ENCODE results near the gene ENO1. TPM values are rescaled to one million over a fixed set of nuclear protein-coding genes. Genes with fewer than 3 reads are reported as not detected.
A peak's percentile ranks its signal among the peaks of the same experiment; 100 is the strongest.

The ENO1 gene
- total and polyA plus RNA-seq, 2 of the 8 experiments (the other 6 are each of a cell fraction or from before 2014, with no cell fraction given): 1,763 to 2,117 TPM

GRCh38 chr1:8863138-8863537, 15.3 kb downstream of the ENO1 start:
- H2BK20ac ChIP-seq (ENCODE audit: low read length): no peak overlapping the region
- H4K5ac ChIP-seq (ENCODE audit: insufficient read length, low read depth, low read length): no peak overlapping the region
- H4K8ac ChIP-seq (ENCODE audit: extremely low read depth, insufficient read depth, low read length): no peak overlapping the region
- H2BK12ac ChIP-seq (ENCODE audit: low read depth, low read length): no peak overlapping the region
- CTCF ChIA-PET (ENCODE audit: partially characterized antibody): interaction anchor here (0.5 to 8.9 kb wide), 15 partner anchors 10 to 263 kb away, joined by 3 to 128 read pairs (median 6); partner anchors contain the start of gene ENO1
- H2AK5ac ChIP-seq (ENCODE audit: low read depth, low read length): no peak overlapping the region
- no peak overlapping the region for H3K4me2 ChIP-seq (ENCODE audit: insufficient read depth in 1 of 2, low read depth in 2 of 2, low read length in 2 of 2)
- H3K36me3 ChIP-seq (ENCODE audit: control insufficient read depth in 2 of 4, insufficient read depth in 4 of 4, low read length in 3 of 4): peaks cover 71 to 98% (median 90%) of the 10 kb centered on the region in 4 experiments
- no peaks in the 10 kb centered on the region for H3K27me3 ChIP-seq (replicated peaks in 1 of 4; ENCODE audit: control insufficient read depth in 3 of 4, extremely low read depth in 1 of 4, insufficient read depth in 3 of 4, low read length in 3 of 4)
- no peak overlapping the region for H2BK120ac ChIP-seq (replicated peaks; ENCODE audit: low read depth, low read length)
- peaks cover 3 to 8% (median 5%) of the 10 kb centered on the region in 4 experiments for H3K4me1 ChIP-seq (replicated peaks in 1 of 4; ENCODE audit: control insufficient read depth in 3 of 4, insufficient read depth in 4 of 4, low read length in 3 of 4)
- POLR2A ChIA-PET (ENCODE audit: partially characterized antibody): interaction anchor here (0.8 to 39.6 kb wide), 8 partner anchors 6 to 142 kb away, joined by 3 to 880 read pairs (median 4); partner anchors contain the start of genes ENO1 and RERE
- H3K18ac ChIP-seq (ENCODE audit: extremely low read depth, low read length): no peak overlapping the region
- no peak overlapping the region for H4K91ac ChIP-seq (replicated peaks; ENCODE audit: insufficient read length, low read length)
- H3K79me2 ChIP-seq (ENCODE audit: control insufficient read depth in 1 of 2, insufficient read depth in 2 of 2, low read length in 2 of 2): peaks cover 0 to 3% of the 10 kb centered on the region in 2 experiments; a peak in 1 of 4 replicates
- no peak overlapping the region for H2AFZ ChIP-seq (ENCODE audit: low read length)
- no peak overlapping the region; a peak in 1 of 7 replicates for H3K9ac ChIP-seq (replicated peaks in 1 of 4; ENCODE audit: extremely low read depth in 1 of 4, low read depth in 3 of 4, low read length in 3 of 4)
- no peaks in the 10 kb centered on the region for H3K23me2 ChIP-seq (ENCODE audit: low read depth, low read length)
- DNase-seq (ENCODE audit: low read depth in 1 of 2, low spot score in 2 of 2) (no peak), FAIRE-seq (no peak)
- 0 out of 2 replicates have a peak, but pooled peaks cover 4% of the 10 kb centered on the region for H3K79me1 ChIP-seq (ENCODE audit: low read depth, low read length)
- H2BK15ac ChIP-seq (ENCODE audit: low read length): no peak overlapping the region
- H2BK5ac ChIP-seq (ENCODE audit: low read depth, low read length): no peak overlapping the region
- H3K4me3 ChIP-seq (ENCODE audit: extremely low read depth in 1 of 4, insufficient read depth in 2 of 4, low read depth in 3 of 4, low read length in 4 of 4): no peak overlapping the region
- H3K27ac ChIP-seq (ENCODE audit: low read depth, low read length): peak overlapping the region; percentile 38
- no peak overlapping the region for H3K23ac ChIP-seq (ENCODE audit: insufficient read length)
- H4K20me1 ChIP-seq (replicated peaks in 1 of 2; ENCODE audit: control insufficient read depth in 1 of 2, insufficient read depth in 2 of 2, low read length in 2 of 2): peaks cover 34 to 42% of the 10 kb centered on the region in 2 experiments
- no peak overlapping the region for H3K4ac ChIP-seq (replicated peaks; ENCODE audit: insufficient read length, low read depth, low read length)
- 91% methylated on average over 7 of the region's 7 CpGs; no CpG with 5 or more reads in 1 of the 2 experiments for WGBS, 2 experiments (ENCODE audit: extremely low coverage in 1 of 2, insufficient coverage in 1 of 2, insufficient read length in 1 of 2, insufficient replicate concordance in 2 of 2, low coverage in 1 of 2, low lambda C conversion rate in 2 of 2, missing lambda C conversion rate in 1 of 2)
- no peak overlapping the region for H3K14ac ChIP-seq (ENCODE audit: insufficient read length)
- H3K9me3 ChIP-seq (ENCODE audit: insufficient read depth in 2 of 2, low read depth in 1 of 2, low read length in 1 of 2): no peaks in the 10 kb centered on the region
- H3K56ac ChIP-seq (replicated peaks; ENCODE audit: insufficient read length, low read depth, low read length): no peak overlapping the region
- TF ChIP-seq POLR2A (IDR thresholded peaks at IDR 0.05; ENCODE audit: control extremely low read depth in 1 of 2, low read depth in 2 of 2, low read length in 2 of 2) (peak; percentile 13 to 51), POLR2AphosphoS5 (IDR thresholded peaks at IDR 0.05; ENCODE audit: low read depth, low read length) (peak; percentile 66), TAF7 (optimal IDR thresholded peaks at IDR 0.05; ENCODE audit: borderline replicate concordance, low read depth, low read length) (no peak)

Data from H1 (cell line).